Endothelial cell of umbilical vein (primary cell): ENCODE data around the gene PCDHGA1. TPM values are rescaled to one million over a fixed set of nuclear protein-coding genes. Genes with fewer than 3 reads are reported as not detected.
"Not testable (repeated sequence)": the region's sequence is repeated elsewhere in the genome, so short reads cannot be mapped to it uniquely, and the experiment has no call there.

Experiments used
- BruUV-seq: library from RNA; stranded (reverse); fragments of 400-500 nt; replicated peaks from 2 replicates; lab custom pipeline; 2021; lab: Mats Ljungman, UMichigan
- CTCF ChIA-PET: fragments of 300-600, 350-600 bp; sonication (Branson Sonifier 250); formaldehyde crosslinking; loops from one replicate; lab custom pipeline; 2021; ENCODE audit warnings: antibody characterized with exemption, inconsistent platforms; lab: Charles Lee
- POLR2A ChIA-PET: fragments of 300-600, 350-600 bp; sonication (Branson Sonifier 250); formaldehyde crosslinking; loops from one replicate; lab custom pipeline; 2021; ENCODE audit warnings: antibody characterized with exemption, inconsistent platforms; lab: Charles Lee
- DNase-seq: peaks from one replicate; pipeline ENCODE4 v3.0.0-alpha.2; 2011; ENCODE audit warnings: low read depth, low spot score
- FAIRE-seq: peaks from 2 replicates; lab custom pipeline; 2011; peaks lifted over from hg19 to GRCh38; lab: Jason Lieb, UNC
- H2AFZ ChIP-seq: 2 replicates; pipeline ENCODE4 v1.6.0; 2012; ENCODE audit warnings: low read depth, low read length, control low read depth, inconsistent platforms
- H3K27ac ChIP-seq: 2 replicates; pipeline ENCODE4 v1.5.1; 2011; ENCODE audit warnings: low read depth, mild to moderate bottlenecking, control low read depth, low read length, moderate library complexity; ENCODE audit not compliant: insufficient read depth
- H3K27me3 ChIP-seq, 2 experiments: 2 replicates each; pipeline versions ENCODE4 v1.6.0 to v1.6.1; 2011; ENCODE audit warnings: low read length in 2 of 2, mixed read lengths in 1 of 2; ENCODE audit not compliant: control insufficient read depth in 2 of 2, insufficient read depth in 2 of 2
- H3K36me3 ChIP-seq, 2 experiments: 2 replicates in 1 of 2; 3 replicates in 1 of 2; pipeline ENCODE4 v1.5.1; 2011; ENCODE audit warnings: low read length in 2 of 2, mild to moderate bottlenecking in 1 of 2, moderate library complexity in 1 of 2; ENCODE audit not compliant: control insufficient read depth in 2 of 2, insufficient read depth in 2 of 2; ENCODE audit errors: extremely low read depth in 1 of 2
- H3K4me1 ChIP-seq: 3 replicates; pipeline ENCODE4 v1.5.1; 2011; ENCODE audit warnings: mild to moderate bottlenecking, low read length; ENCODE audit not compliant: control insufficient read depth, insufficient read depth; ENCODE audit errors: extremely low read depth
- H3K4me2 ChIP-seq: 2 replicates; pipeline ENCODE4 v1.6.1; 2011; ENCODE audit warnings: low read length, control low read depth, mixed read lengths; ENCODE audit not compliant: insufficient read depth
- H3K4me3 ChIP-seq, 3 experiments: fragments of 200-600 bp in 1 of 3; sonication (generic), shearing (Covaris generic) in 1 of 3; replicated peaks in 1 of 3; 2 replicates each; pipeline ENCODE4 v1.5.1; 2011 to 2016; ENCODE audit warnings: control low read depth in 3 of 3, low read length in 3 of 3, mild to moderate bottlenecking in 2 of 3, inconsistent platforms in 1 of 3, low read depth in 1 of 3, moderate library complexity in 1 of 3; ENCODE audit not compliant: insufficient read depth in 1 of 3
- H3K79me2 ChIP-seq: 2 replicates; pipeline ENCODE4 v1.6.0; 2012; ENCODE audit warnings: low read length, inconsistent platforms; ENCODE audit not compliant: control insufficient read depth, insufficient read depth
- H3K9ac ChIP-seq: replicated peaks from 2 replicates; pipeline ENCODE3; 2011; ENCODE audit warnings: low read length, control low read depth; ENCODE audit not compliant: insufficient read depth; ENCODE audit errors: extremely low read depth
- H3K9me1 ChIP-seq: replicated peaks from 3 replicates; pipeline ENCODE4 v1.6.0; 2011; ENCODE audit warnings: mild to moderate bottlenecking, low read length; ENCODE audit not compliant: control insufficient read depth, insufficient read depth; ENCODE audit errors: extremely low read depth
- H3K9me3 ChIP-seq: replicated peaks from 2 replicates; pipeline ENCODE4 v1.5.1; 2012; ENCODE audit warnings: low read length, inconsistent platforms; ENCODE audit not compliant: control insufficient read depth, insufficient read depth
- H4K20me1 ChIP-seq: replicated peaks from 2 replicates; pipeline ENCODE3; 2011; ENCODE audit warnings: mild to moderate bottlenecking, low read length; ENCODE audit not compliant: control insufficient read depth, insufficient read depth; ENCODE audit errors: extremely low read depth
- EZH2 ChIP-seq: IDR thresholded peaks from 2 replicates; pipeline ENCODE4 v1.6.1; 2012; ENCODE audit warnings: borderline replicate concordance, low read depth, mild to moderate bottlenecking, moderate library complexity, low read length, inconsistent platforms; ENCODE audit not compliant: severe bottlenecking
- FOS ChIP-seq: IDR thresholded peaks from 2 replicates; pipeline ENCODE4 v1.6.1; 2011; ENCODE audit warnings: mild to moderate bottlenecking, low read length, moderate library complexity, borderline replicate concordance; ENCODE audit not compliant: insufficient read depth
- GATA2 ChIP-seq: IDR thresholded peaks from 2 replicates; pipeline ENCODE4 v1.7.0; 2011; ENCODE audit warnings: low read depth, mild to moderate bottlenecking, moderate library complexity, mixed read lengths, low read length; ENCODE audit not compliant: insufficient read length, insufficient read depth
- JUN ChIP-seq: IDR thresholded peaks from 2 replicates; pipeline ENCODE4 v1.6.1; 2011; ENCODE audit warnings: borderline replicate concordance, low read depth; ENCODE audit not compliant: insufficient read length, insufficient read depth
- MYC ChIP-seq: IDR thresholded peaks from one replicate; pipeline ENCODE4 v1.6.1; 2011; ENCODE audit warnings: mild to moderate bottlenecking, low read depth, low read length
- POLR2A ChIP-seq: IDR thresholded peaks from 2 replicates; pipeline ENCODE4 v1.6.1; 2012; ENCODE audit warnings: low read depth, mild to moderate bottlenecking, control low read depth, low read length
- POLR2AphosphoS5 ChIP-seq: IDR thresholded peaks from 2 replicates; pipeline ENCODE4 v1.6.1; 2012; ENCODE audit warnings: low read depth, mild to moderate bottlenecking, control low read depth, low read length, moderate library complexity; ENCODE audit not compliant: insufficient read depth
- dilution Hi-C: fragments of 300-500 bp; cut with MboI; formaldehyde crosslinking; loops from one replicate; pipeline ENCODE4 v1.15.0; 2019; ENCODE audit warnings: low sequenced_read_pairs; ENCODE audit not compliant: extremely low pct_ligation_motif_present
- intact Hi-C: fragments of 100-400 bp; cut with micrococcal nuclease; formaldehyde crosslinking; loops from one replicate; pipeline ENCODE4 v1.10.0; 2022
- polyA plus RNA-seq, 4 experiments: library from polyadenylated mRNA; depleted of rRNA in 3 of 4; stranded (reverse) in 3 of 4; unstranded in 1 of 4; fragments of >200 nt; gene quantifications; 2 replicates each; pipeline versions ENCODE4 v1.2.1 to v1.2.3, GENCODE V29; 2011 to 2012; ENCODE audit warnings: missing spikeins in 1 of 4
- total RNA-seq: library from RNA; stranded (reverse); gene quantifications from 2 replicates; pipeline ENCODE4 v1.2.3, GENCODE V29; 2021
- TF ChIP-seq, protein P1 (sequence below), 2 donors: IDR thresholded peaks; 1 replicate in 1 of 2; 2 replicates in 1 of 2; pipeline ENCODE4 v1.5.1; 2011; ENCODE audit warnings: low read length in 2 of 2, mild to moderate bottlenecking in 2 of 2, moderate library complexity in 2 of 2, control low read depth in 1 of 2, inconsistent platforms in 1 of 2, low read depth in 1 of 2; ENCODE audit not compliant: insufficient read depth in 1 of 2; ENCODE audit errors: extremely low read depth in 1 of 2
- TF ChIP-seq, protein P2 (sequence below): IDR thresholded peaks from 2 replicates; pipeline ENCODE4 v1.6.1; 2011; ENCODE audit not compliant: insufficient read depth, insufficient read length

The PCDHGA1 gene
- total and polyA plus RNA-seq, 2 donors (not counting 3 experiments of a cell fraction or from before 2014, with no cell fraction given), result 0.22 to 0.44 TPM

DNA sequence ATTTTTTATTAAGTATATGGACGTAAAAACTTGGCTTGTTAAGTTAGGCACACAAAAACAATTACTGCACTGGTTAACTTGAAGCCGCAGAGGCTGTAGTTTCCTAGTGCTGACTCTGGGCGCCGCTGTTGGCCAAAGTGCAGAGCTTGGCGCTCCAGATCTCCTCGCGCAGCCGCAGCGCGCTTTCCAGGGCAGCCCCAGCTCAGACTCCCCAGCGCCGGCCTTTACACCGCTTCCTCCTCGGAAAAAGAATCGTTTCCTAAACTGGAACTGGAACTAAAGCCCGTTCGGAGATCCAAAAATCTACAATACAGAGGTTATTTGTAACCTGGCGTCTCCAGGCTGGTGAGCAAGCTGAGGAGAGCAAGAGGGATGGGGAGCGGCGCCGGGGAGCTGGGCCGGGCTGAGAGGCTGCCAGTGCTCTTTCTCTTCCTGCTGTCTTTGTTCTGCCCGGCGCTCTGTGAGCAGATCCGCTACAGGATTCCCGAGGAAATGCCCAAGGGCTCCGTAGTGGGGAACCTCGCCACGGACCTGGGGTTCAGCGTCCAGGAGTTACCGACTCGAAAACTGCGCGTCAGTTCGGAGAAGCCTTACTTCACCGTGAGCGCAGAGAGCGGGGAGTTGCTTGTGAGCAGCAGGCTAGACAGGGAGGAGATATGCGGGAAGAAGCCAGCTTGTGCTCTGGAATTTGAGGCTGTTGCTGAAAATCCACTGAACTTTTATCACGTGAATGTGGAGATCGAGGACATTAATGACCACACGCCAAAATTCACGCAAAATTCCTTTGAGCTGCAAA, 67.6 kb downstream of the PCDHGA1 start, which contains the start of gene PCDHGB5:
PCDHGB5 (plus strand) TSS at position 192 of the 796 bp plus-strand sequence; CDS start at position 373, 181 bp downstream.
- TF ChIP-seq, protein P1, sequence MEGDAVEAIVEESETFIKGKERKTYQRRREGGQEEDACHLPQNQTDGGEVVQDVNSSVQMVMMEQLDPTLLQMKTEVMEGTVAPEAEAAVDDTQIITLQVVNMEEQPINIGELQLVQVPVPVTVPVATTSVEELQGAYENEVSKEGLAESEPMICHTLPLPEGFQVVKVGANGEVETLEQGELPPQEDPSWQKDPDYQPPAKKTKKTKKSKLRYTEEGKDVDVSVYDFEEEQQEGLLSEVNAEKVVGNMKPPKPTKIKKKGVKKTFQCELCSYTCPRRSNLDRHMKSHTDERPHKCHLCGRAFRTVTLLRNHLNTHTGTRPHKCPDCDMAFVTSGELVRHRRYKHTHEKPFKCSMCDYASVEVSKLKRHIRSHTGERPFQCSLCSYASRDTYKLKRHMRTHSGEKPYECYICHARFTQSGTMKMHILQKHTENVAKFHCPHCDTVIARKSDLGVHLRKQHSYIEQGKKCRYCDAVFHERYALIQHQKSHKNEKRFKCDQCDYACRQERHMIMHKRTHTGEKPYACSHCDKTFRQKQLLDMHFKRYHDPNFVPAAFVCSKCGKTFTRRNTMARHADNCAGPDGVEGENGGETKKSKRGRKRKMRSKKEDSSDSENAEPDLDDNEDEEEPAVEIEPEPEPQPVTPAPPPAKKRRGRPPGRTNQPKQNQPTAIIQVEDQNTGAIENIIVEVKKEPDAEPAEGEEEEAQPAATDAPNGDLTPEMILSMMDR (IDR thresholded peaks at IDR 0.05; ENCODE audit: extremely low read depth in 1 of 2, insufficient read depth in 1 of 2, low read depth in 1 of 2, low read length in 2 of 2), result peak; percentile 59 to 62
- ChIA-PET CTCF (interaction anchor here (0.6 to 3.5 kb wide), 25 partner anchors 8 to 169 kb away, joined by 3 to 45 read pairs (median 9); partner anchors contain the start of genes PCDHGA10, PCDHGA11, PCDHGA12 and PCDHGA2), POLR2A (interaction anchor here (1.5 kb wide), 1 partner anchor 166 kb away, joined by 3 read pairs; no protein-coding TSS in a partner anchor)
- H3K9me1 ChIP-seq, intact Hi-C loops, dilution Hi-C loops, H3K36me3 ChIP-seq, H2AFZ ChIP-seq, H3K9me3 ChIP-seq, H3K4me1 ChIP-seq, H3K79me2 ChIP-seq, H4K20me1 ChIP-seq, H3K27ac ChIP-seq: not testable (repeated sequence)
- TSS peak; percentile 48 for BruUV-seq
- H3K9ac ChIP-seq, result peak within 1 kb of the TSS; percentile 6
- DNase-seq (peak; percentile 44), FAIRE-seq (peak; percentile 85)
- H3K27me3 ChIP-seq, result peaks cover 34 to 69% of the 10 kb centered on the region in 2 experiments
- H3K4me2 ChIP-seq, result peak within 1 kb of the TSS; percentile 5
- peak within 1 kb of the TSS in 1 of 3 experiments; percentile 23 for H3K4me3 ChIP-seq

DNA sequence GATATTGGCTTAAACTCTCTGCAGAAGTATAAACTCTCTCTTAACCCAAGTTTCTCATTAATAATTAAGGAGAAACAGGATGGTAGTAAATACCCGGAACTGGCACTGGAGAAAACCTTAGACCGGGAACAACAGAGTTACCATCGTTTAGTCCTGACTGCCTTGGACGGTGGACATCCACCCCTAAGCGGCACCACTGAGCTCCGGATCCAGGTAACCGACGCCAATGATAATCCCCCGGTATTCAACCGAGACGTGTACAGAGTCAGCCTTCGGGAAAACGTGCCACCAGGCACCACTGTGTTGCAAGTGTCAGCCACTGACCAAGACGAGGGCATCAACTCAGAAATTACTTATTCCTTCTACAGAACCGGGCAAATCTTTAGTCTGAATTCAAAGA, 68.3 kb downstream of the PCDHGA1 start:
- no peak for FAIRE-seq
- no peaks in the 10 kb centered on the region for H3K9me1 ChIP-seq
- dilution Hi-C loops, result no loop called here
- H3K27me3 ChIP-seq, result peaks cover 37 to 69% of the 10 kb centered on the region in 2 experiments
- H3K4me3 ChIP-seq, result no peak overlapping the region
- intact Hi-C loops, result no loop called here
- POLR2A ChIA-PET, result no interaction called here
- H3K9me3 ChIP-seq, result peaks cover 2% of the 10 kb centered on the region
- DNase-seq, result no peak
- BruUV-seq, result no TSS peak
- H3K27ac ChIP-seq, result no peak overlapping the region
- peaks cover 2% of the 10 kb centered on the region for H3K4me1 ChIP-seq
- no peaks in the 10 kb centered on the region for H3K36me3 ChIP-seq
- no peak overlapping the region for H3K9ac ChIP-seq
- CTCF ChIA-PET, result interaction anchor here (1.2 to 3.5 kb wide), 12 partner anchors 8 to 165 kb away, joined by 6 to 45 read pairs (median 16); partner anchors contain the start of genes PCDHGA10, PCDHGA11, PCDHGA12 and PCDHGA2
- no peak overlapping the region for H3K4me2 ChIP-seq
- H2AFZ ChIP-seq, result no peak overlapping the region
- H4K20me1 ChIP-seq, result no peaks in the 10 kb centered on the region
- H3K79me2 ChIP-seq, result no peaks in the 10 kb centered on the region
- no peak for TF ChIP-seq FOS
- TF ChIP-seq JUN, result no peak
- TF ChIP-seq, protein P2, sequence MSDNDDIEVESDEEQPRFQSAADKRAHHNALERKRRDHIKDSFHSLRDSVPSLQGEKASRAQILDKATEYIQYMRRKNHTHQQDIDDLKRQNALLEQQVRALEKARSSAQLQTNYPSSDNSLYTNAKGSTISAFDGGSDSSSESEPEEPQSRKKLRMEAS, result no peak
- TF ChIP-seq MYC, result no peak
- TF ChIP-seq POLR2AphosphoS5, result no peak
- TF ChIP-seq, protein P1 (IDR thresholded peaks at IDR 0.05; ENCODE audit: extremely low read depth in 1 of 2, insufficient read depth in 1 of 2, low read depth in 1 of 2, low read length in 2 of 2), result no peak
- no peak for TF ChIP-seq GATA2
- no peak for TF ChIP-seq EZH2
- TF ChIP-seq POLR2A, result no peak
